NT2/D1 (cell line): ENCODE measurements around the gene SLC47A1.

Experiments
- DNase-seq: peaks from one replicate; pipeline ENCODE4 v3.0.0-alpha.2; 2011; ENCODE audit warnings: low read depth, low spot score
- H3K27me3 ChIP-seq: 2 replicates; pipeline ENCODE4 v1.6.0; 2011; ENCODE audit warnings: mild to moderate bottlenecking; ENCODE audit not compliant: insufficient read length, insufficient read depth
- H3K36me3 ChIP-seq: 2 replicates; pipeline ENCODE4 v1.6.1; 2011; ENCODE audit warnings: mild to moderate bottlenecking, low read length, mixed read lengths; ENCODE audit not compliant: insufficient read depth, insufficient read length
- H3K4me1 ChIP-seq: 2 replicates; pipeline ENCODE4 v1.5.1; 2011; ENCODE audit not compliant: insufficient read depth, insufficient read length
- H3K4me3 ChIP-seq: 2 replicates; pipeline ENCODE4 v1.5.1; 2011; ENCODE audit warnings: low read depth; ENCODE audit not compliant: insufficient read length
- H3K9ac ChIP-seq: 2 replicates; pipeline ENCODE4 v1.6.0; 2011; ENCODE audit warnings: low read depth; ENCODE audit not compliant: insufficient read length
- H3K9me3 ChIP-seq: 2 replicates; pipeline ENCODE4 v1.5.1; 2011; ENCODE audit warnings: mild to moderate bottlenecking, low read length; ENCODE audit not compliant: insufficient read depth
- SUZ12 ChIP-seq: IDR thresholded peaks from 2 replicates; pipeline ENCODE4 v1.6.1; 2011; ENCODE audit not compliant: insufficient read length, insufficient read depth; ENCODE audit errors: extremely low read depth
- YY1 ChIP-seq: IDR thresholded peaks from 2 replicates; pipeline ENCODE4 v1.6.1; 2011; ENCODE audit not compliant: insufficient read length, insufficient read depth
- ZNF274 ChIP-seq: IDR thresholded peaks from 2 replicates; pipeline ENCODE4 v1.6.1; 2011; ENCODE audit warnings: mild to moderate bottlenecking, low read depth, low read length

The SLC47A1 gene

GRCh38 chr17:19596869-19597268, 63.2 kb downstream of the SLC47A1 start:
- no peaks in the 10 kb centered on the region for H3K27me3 ChIP-seq
- no peak for DNase-seq

GRCh38 chr17:19610311-19610710, 76.7 kb downstream of the SLC47A1 start:
- no peaks in the 10 kb centered on the region for H3K36me3 ChIP-seq
- H3K27me3 ChIP-seq, result no peaks in the 10 kb centered on the region
- H3K9me3 ChIP-seq, result no peaks in the 10 kb centered on the region
- no peak for TF ChIP-seq ZNF274
- TF ChIP-seq YY1, result no peak
- TF ChIP-seq SUZ12, result no peak
- no peak overlapping the region for H3K9ac ChIP-seq
- no peak for DNase-seq
- H3K4me1 ChIP-seq, result no peaks in the 10 kb centered on the region
- no peak overlapping the region for H3K4me3 ChIP-seq

More at GRCh38 chr17:19596869-19597268, 63.2 kb downstream of the SLC47A1 start:
- Histone ChIP-seq H3K9me3 (no peaks in the 10 kb centered on the region), H3K4me3 (no peak overlapping the region), H3K36me3 (no peaks in the 10 kb centered on the region), H3K4me1 (no peaks in the 10 kb centered on the region), H3K9ac (no peak overlapping the region)
- TF ChIP-seq ZNF274 (no peak), YY1 (no peak), SUZ12 (no peak)

GRCh38 chr17:19610879-19611278, 77.2 kb downstream of the SLC47A1 start:
- Histone ChIP-seq H3K9me3 (no peaks in the 10 kb centered on the region), H3K4me3 (no peak overlapping the region), H3K9ac (no peak overlapping the region), H3K36me3 (no peaks in the 10 kb centered on the region), H3K4me1 (no peaks in the 10 kb centered on the region), H3K27me3 (no peaks in the 10 kb centered on the region)
- TF ChIP-seq ZNF274, result no peak
- no peak for TF ChIP-seq YY1
- no peak for TF ChIP-seq SUZ12
- DNase-seq, result no peak

GRCh38 chr17:19613979-19614378, 80.3 kb downstream of the SLC47A1 start:
- TF ChIP-seq ZNF274 (no peak), SUZ12 (no peak), YY1 (no peak)

GRCh38 chr17:19614900-19615299, 81.2 kb downstream of the SLC47A1 start:
- Histone ChIP-seq H3K4me1 (no peaks in the 10 kb centered on the region), H3K36me3 (no peaks in the 10 kb centered on the region), H3K9ac (no peak overlapping the region), H3K27me3 (no peaks in the 10 kb centered on the region), H3K9me3 (peaks cover 26% of the 10 kb centered on the region), H3K4me3 (no peak overlapping the region)
- DNase-seq, result no peak
- no peak for TF ChIP-seq YY1
- no peak for TF ChIP-seq SUZ12
- no peak for TF ChIP-seq ZNF274

More at GRCh38 chr17:19613979-19614378, 80.3 kb downstream of the SLC47A1 start:
- Histone ChIP-seq H3K9me3 (peaks cover 17% of the 10 kb centered on the region), H3K27me3 (no peaks in the 10 kb centered on the region), H3K36me3 (no peaks in the 10 kb centered on the region), H3K4me1 (no peaks in the 10 kb centered on the region), H3K9ac (no peak overlapping the region), H3K4me3 (no peak overlapping the region)
- no peak for DNase-seq

- no peak for DNase-seq
- Histone ChIP-seq H3K36me3 (no peaks in the 10 kb centered on the region), H3K4me1 (no peaks in the 10 kb centered on the region), H3K4me3 (no peak overlapping the region), H3K9me3 (peaks cover 31% of the 10 kb centered on the region), H3K9ac (no peak overlapping the region), H3K27me3 (no peaks in the 10 kb centered on the region)
- TF ChIP-seq YY1, result no peak
- TF ChIP-seq SUZ12, result no peak
- TF ChIP-seq ZNF274, result no peak
Measured at GRCh38 chr17:19618015-19618414, 84.4 kb downstream of the SLC47A1 start.

- Histone ChIP-seq H3K4me1 (no peaks in the 10 kb centered on the region), H3K4me3 (no peak overlapping the region), H3K36me3 (no peaks in the 10 kb centered on the region), H3K27me3 (no peaks in the 10 kb centered on the region), H3K9me3 (peaks cover 31% of the 10 kb centered on the region), H3K9ac (no peak overlapping the region)
- DNase-seq, result no peak
- TF ChIP-seq SUZ12 (no peak), YY1 (no peak), ZNF274 (no peak)
Measured at GRCh38 chr17:19619705-19620325, 86.2 kb downstream of the SLC47A1 start.
